ENCODE data around the gene AGAP9.
"Not testable (repeated sequence)": the region's sequence is repeated elsewhere in the genome, so short reads cannot be mapped to it uniquely, and the experiment has no call there.

Gene AGAP9

GRCh38 chr10:47456794-47457527, 66.5 kb downstream of the AGAP9 start:
- H3K4me3 ChIP-seq (ENCODE audit: low read length), result no peak overlapping the region
- no peak for DNase-seq (ENCODE audit: low read depth)
- TF ChIP-seq, protein P1, sequence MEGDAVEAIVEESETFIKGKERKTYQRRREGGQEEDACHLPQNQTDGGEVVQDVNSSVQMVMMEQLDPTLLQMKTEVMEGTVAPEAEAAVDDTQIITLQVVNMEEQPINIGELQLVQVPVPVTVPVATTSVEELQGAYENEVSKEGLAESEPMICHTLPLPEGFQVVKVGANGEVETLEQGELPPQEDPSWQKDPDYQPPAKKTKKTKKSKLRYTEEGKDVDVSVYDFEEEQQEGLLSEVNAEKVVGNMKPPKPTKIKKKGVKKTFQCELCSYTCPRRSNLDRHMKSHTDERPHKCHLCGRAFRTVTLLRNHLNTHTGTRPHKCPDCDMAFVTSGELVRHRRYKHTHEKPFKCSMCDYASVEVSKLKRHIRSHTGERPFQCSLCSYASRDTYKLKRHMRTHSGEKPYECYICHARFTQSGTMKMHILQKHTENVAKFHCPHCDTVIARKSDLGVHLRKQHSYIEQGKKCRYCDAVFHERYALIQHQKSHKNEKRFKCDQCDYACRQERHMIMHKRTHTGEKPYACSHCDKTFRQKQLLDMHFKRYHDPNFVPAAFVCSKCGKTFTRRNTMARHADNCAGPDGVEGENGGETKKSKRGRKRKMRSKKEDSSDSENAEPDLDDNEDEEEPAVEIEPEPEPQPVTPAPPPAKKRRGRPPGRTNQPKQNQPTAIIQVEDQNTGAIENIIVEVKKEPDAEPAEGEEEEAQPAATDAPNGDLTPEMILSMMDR (IDR thresholded peaks at IDR 0.05; ENCODE audit: insufficient read depth, low read depth, low read length, missing control alignments), result no peak

DNA sequence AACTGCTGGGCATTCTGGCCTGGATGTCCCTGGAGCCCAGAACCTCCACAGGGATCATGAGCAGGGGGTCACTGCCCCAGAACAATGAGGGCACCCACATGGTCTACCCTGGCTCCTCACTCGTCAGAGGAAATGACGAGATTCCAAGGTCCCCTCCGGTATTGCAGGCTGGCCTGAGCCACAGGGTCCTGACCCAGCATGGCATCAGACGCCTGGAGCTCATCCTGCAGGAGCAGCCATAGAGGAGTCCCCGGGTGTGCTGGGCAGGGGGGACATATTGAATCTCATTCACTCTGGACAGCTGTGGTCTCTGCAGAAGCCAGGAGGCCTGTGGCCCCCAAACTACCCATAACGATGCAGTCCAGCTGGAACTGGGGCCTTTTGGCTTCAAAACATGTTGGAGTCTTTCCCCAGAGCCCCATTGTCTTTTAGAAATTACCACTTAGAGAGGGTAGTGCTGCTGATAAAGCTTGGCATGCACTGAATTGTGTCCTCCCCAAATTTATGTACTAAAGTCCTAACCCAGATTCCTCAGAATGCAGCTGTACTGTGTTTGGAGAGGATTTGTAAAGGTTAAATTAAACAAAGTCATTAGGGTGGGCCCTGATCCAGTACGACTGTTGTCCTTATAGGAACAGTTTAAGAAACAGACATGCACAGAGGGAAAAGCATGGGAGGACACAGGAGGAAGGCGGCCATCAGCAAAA, 67.2 kb downstream of the AGAP9 start:
- TF ChIP-seq, protein P1 (IDR thresholded peaks at IDR 0.05; ENCODE audit: insufficient read depth, low read depth, low read length, missing control alignments), result no peak
- DNase-seq (ENCODE audit: low read depth), result no peak
- H3K4me3 ChIP-seq (ENCODE audit: low read length), result no peak overlapping the region

- not testable (repeated sequence) for DNase-seq (ENCODE audit: low read depth); H3K4me3 ChIP-seq (ENCODE audit: low read length)
Observed at GRCh38 chr10:47455350-47456078, 67.9 kb downstream of the AGAP9 start.

DNA sequence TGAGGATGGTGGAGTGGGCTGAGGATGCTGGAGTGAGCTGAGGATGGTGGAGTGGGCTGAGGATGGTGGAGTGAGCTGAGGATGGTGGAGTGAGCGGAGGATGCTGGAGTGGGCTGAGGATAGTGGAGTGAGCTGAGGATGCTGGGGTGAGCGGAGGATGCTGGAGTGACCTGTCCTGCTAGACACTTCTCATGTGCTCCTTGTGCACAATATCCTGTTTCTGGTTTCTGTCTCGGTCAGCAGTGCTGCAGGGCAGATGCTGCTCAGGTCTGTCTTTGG, 68.7 kb downstream of the AGAP9 start:
- DNase-seq (ENCODE audit: low read depth), result no peak
- TF ChIP-seq, protein P1 (IDR thresholded peaks at IDR 0.05; ENCODE audit: insufficient read depth, low read depth, low read length, missing control alignments), result no peak
- no peak overlapping the region for H3K4me3 ChIP-seq (ENCODE audit: low read length)

- no peak overlapping the region for H3K4me3 ChIP-seq (ENCODE audit: low read length)
- DNase-seq (ENCODE audit: low read depth), result no peak
- TF ChIP-seq, protein P1 (IDR thresholded peaks at IDR 0.05; ENCODE audit: insufficient read depth, low read depth, low read length, missing control alignments), result no peak
Observed at GRCh38 chr10:47454008-47454779, 69.2 kb downstream of the AGAP9 start.

DNA sequence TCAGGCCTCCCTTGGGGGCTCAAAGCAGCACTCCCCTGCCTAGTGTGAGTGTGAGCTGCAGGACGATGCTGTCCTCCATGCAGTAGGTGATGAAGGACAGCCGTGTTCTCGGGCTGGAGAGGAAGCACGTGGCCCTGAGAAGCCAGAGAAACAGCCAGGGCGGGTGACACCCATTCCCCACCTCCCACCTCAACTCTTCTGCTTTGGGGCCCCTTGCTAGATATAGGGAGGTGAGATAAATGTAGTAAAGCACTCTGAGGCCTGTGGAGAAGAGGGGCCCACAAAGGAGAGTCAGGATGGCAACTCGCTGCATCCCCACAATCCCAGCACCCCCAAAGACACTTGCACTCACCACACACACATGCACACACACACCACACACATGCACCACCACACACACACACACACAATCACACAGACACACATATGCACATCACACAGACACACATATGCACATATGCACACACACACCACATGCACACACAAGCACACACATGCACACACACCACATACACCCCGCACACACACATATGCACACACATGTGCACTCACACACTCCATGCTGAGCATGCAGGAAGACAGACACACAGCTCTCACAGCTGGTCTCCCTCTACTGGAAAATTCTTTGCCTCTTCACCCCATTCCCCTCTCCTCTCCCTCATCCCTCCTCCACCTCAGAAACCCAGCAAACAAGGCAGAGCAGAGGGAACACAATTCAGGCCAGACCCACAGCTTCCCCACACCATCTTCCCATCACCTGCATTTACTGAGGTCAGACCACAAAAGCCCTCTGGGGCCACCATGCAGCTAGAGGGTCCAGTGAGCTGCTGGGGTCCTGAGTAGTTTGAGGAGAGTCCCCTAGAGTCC, 70.1 kb downstream of the AGAP9 start:
- DNase-seq (ENCODE audit: low read depth), result no peak
- no peak overlapping the region for H3K4me3 ChIP-seq (ENCODE audit: low read length)
- TF ChIP-seq, protein P1 (IDR thresholded peaks at IDR 0.05; ENCODE audit: insufficient read depth, low read depth, low read length, missing control alignments), result no peak
